Body of pancreas (tissue), 4 donors: ENCODE measurements around the gene ZFP69B. TPM values are rescaled to one million over a fixed set of nuclear protein-coding genes. Genes with fewer than 3 reads are reported as not detected.

Experiments
- ATAC-seq: fragments of 150-250 bp; one replicate; pipeline ENCODE4 v1.9.1; 2016
- DNase-seq, 4 donors: peaks; one replicate each; pipeline ENCODE4 v3.0.0-alpha.2; 2019
- H3K27ac ChIP-seq, 4 donors: fragments of 200-600 bp; sonication (generic); 1 replicate in 3 of 4; 2 replicates in 1 of 4; pipeline versions ENCODE4 v1.5.1 to v1.6.1; 2016 to 2019; ENCODE audit warnings: mild to moderate bottlenecking in 1 of 4, mixed read lengths in 1 of 4, moderate library complexity in 1 of 4
- H3K27me3 ChIP-seq, 2 donors: fragments of 200-600 bp; sonication (generic); one replicate each; pipeline ENCODE4 v1.6.0; 2016; ENCODE audit warnings: mild to moderate bottlenecking in 1 of 2
- H3K36me3 ChIP-seq, 2 donors: fragments of 200-600 bp; sonication (generic); replicated peaks in 1 of 2; 2 replicates each; pipeline ENCODE4 v1.5.1; 2016; ENCODE audit warnings: low read depth in 2 of 2; ENCODE audit not compliant: insufficient read depth in 1 of 2
- H3K4me1 ChIP-seq: fragments of 200-600 bp; sonication (generic); one replicate; pipeline ENCODE4 v1.6.0; 2016
- H3K4me3 ChIP-seq, 2 donors: fragments of 200-600 bp; sonication (generic); 1 replicate in 1 of 2; 2 replicates in 1 of 2; pipeline ENCODE4 v1.5.1; 2016 to 2019
- H3K9me3 ChIP-seq, 3 donors: fragments of 200-600 bp; sonication (generic); 1 replicate in 2 of 3; 2 replicates in 1 of 3; pipeline ENCODE4 v1.5.1; 2016
- POLR2A ChIP-seq, 3 donors: fragments of 450-650 bp; IDR thresholded peaks; one replicate each; pipeline ENCODE4 v1.6.1; 2016; ENCODE audit warnings: antibody characterized with exemption in 3 of 3, mild to moderate bottlenecking in 2 of 3
- WGBS, 2 donors: methylation state at CpG; one replicate each; pipeline ENCODE4 v1.1.5; 2017; 5-methylcytosine and 5-hydroxymethylcytosine counted together
- intact Hi-C: fragments of 100-400 bp; cut with DNase I; formaldehyde crosslinking; loops from one replicate; pipeline ENCODE4 v1.15.1; 2023
- total RNA-seq, 2 donors: library from RNA; depleted of rRNA; stranded (reverse); fragments of >200 nt; gene quantifications; one replicate each; pipeline ENCODE4 v1.1.0, GENCODE V29; 2016
- TF ChIP-seq, protein P1 (sequence below), 7 experiments: fragments of 450-650 bp in 4 of 7; fragments of 200-600 bp in 3 of 7; sonication (generic) in 3 of 7; IDR thresholded peaks; one replicate each; pipeline ENCODE4 v1.5.1; 2016 to 2019; ENCODE audit warnings: antibody characterized with exemption in 7 of 7

The ZFP69B gene
- total RNA-seq, 2 donors from 2014 or later, result 0.66 to 1.8 TPM

DNA sequence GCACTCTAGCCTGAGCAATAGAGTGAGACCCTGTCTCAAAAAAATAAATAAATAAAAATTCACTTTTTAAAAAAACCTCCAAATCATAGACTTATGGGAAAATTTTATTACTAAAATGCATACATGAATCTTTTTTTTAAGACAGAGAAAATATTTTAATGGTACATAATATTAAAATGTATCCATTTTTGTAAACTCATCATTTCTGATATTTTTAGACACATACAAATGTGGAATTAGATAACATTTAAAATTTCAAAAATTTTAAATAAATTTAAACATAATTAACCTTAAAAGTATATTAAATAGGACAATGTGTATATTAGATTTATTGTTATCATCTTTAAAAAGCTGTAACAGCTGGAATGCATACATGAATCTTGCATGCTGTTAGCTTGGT, 42.8 kb upstream of the ZFP69B start:
- Histone ChIP-seq H3K9me3 (no peaks in the 10 kb centered on the region), H3K27me3 (no peaks in the 10 kb centered on the region), H3K36me3 (peaks cover 0 to 9% of the 10 kb centered on the region in 2 donors), H3K4me3 (no peak overlapping the region), H3K27ac (no peak overlapping the region), H3K4me1 (peaks cover 11% of the 10 kb centered on the region)
- DNase-seq (no peak), ATAC-seq (no peak)
- TF ChIP-seq POLR2A (IDR thresholded peaks at IDR 0.05), result no peak
- TF ChIP-seq, protein P1, sequence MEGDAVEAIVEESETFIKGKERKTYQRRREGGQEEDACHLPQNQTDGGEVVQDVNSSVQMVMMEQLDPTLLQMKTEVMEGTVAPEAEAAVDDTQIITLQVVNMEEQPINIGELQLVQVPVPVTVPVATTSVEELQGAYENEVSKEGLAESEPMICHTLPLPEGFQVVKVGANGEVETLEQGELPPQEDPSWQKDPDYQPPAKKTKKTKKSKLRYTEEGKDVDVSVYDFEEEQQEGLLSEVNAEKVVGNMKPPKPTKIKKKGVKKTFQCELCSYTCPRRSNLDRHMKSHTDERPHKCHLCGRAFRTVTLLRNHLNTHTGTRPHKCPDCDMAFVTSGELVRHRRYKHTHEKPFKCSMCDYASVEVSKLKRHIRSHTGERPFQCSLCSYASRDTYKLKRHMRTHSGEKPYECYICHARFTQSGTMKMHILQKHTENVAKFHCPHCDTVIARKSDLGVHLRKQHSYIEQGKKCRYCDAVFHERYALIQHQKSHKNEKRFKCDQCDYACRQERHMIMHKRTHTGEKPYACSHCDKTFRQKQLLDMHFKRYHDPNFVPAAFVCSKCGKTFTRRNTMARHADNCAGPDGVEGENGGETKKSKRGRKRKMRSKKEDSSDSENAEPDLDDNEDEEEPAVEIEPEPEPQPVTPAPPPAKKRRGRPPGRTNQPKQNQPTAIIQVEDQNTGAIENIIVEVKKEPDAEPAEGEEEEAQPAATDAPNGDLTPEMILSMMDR (IDR thresholded peaks at IDR 0.05), result no peak
- intact Hi-C loops, result loop anchor here (10.0 kb wide), 1 partner anchor 53 kb away; no protein-coding TSS in a partner anchor

- WGBS, 2 donors, result 79 to 84% methylated on average over 4 of the region's 4 CpGs
- no peak for ATAC-seq
- no peaks in the 10 kb centered on the region for H3K9me3 ChIP-seq
- no peak overlapping the region for H3K4me3 ChIP-seq
- peaks cover 0 to 16% of the 10 kb centered on the region in 2 donors for H3K36me3 ChIP-seq
- no peak overlapping the region for H3K27ac ChIP-seq
- TF ChIP-seq, protein P1 (IDR thresholded peaks at IDR 0.05), result no peak
- TF ChIP-seq POLR2A (IDR thresholded peaks at IDR 0.05), result no peak
- peaks cover 7% of the 10 kb centered on the region for H3K4me1 ChIP-seq
- DNase-seq, result no peak
- H3K27me3 ChIP-seq, result no peaks in the 10 kb centered on the region
- intact Hi-C loops, result loop anchor here (10.0 kb wide), 1 partner anchor 55 kb away; no protein-coding TSS in a partner anchor
These were observed 40.8 kb upstream of the ZFP69B start for GRCh38 chr1:40409467-40409866.

DNA sequence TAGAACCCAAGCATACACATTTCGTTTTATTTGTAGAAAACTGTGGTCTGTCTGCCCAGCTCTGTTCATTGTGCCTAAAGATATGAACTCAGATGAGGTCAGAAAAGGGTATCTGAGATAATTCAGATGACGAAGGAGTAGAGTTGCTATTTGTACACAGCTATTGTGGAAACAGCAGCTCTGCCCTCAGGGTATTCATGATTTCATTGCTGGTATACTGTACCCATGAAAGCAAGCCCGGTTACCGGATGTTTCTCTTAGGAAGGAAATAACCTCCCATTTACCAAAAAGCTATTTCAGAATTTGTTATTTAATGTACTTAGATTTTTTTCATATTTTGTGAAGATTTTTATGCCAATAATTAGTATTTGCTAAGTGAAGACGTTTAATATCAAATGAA, 39.0 kb upstream of the ZFP69B start:
- no peaks in the 10 kb centered on the region for H3K9me3 ChIP-seq
- WGBS, 2 donors, result 85 to 89% methylated on average over 5 of the region's 5 CpGs
- ATAC-seq (no peak), DNase-seq (no peak)
- no peaks in the 10 kb centered on the region for H3K27me3 ChIP-seq
- no peak for TF ChIP-seq POLR2A (IDR thresholded peaks at IDR 0.05)
- TF ChIP-seq, protein P1 (IDR thresholded peaks at IDR 0.05), result no peak
- intact Hi-C loops, result no loop called here
- peaks cover 0 to 21% of the 10 kb centered on the region in 2 donors for H3K36me3 ChIP-seq
- H3K4me1 ChIP-seq, result no peaks in the 10 kb centered on the region
- no peak overlapping the region for H3K4me3 ChIP-seq
- H3K27ac ChIP-seq, result no peak overlapping the region

- no peak for DNase-seq
- intact Hi-C loops, result no loop called here
- WGBS, 2 donors, result 91 to 96% methylated on average over 2 of the region's 2 CpGs
- no peak for ATAC-seq
- no peak overlapping the region for H3K4me3 ChIP-seq
- TF ChIP-seq POLR2A (IDR thresholded peaks at IDR 0.05), result no peak
- TF ChIP-seq, protein P1 (IDR thresholded peaks at IDR 0.05), result no peak
- H3K36me3 ChIP-seq, result peaks cover 0 to 23% of the 10 kb centered on the region in 2 donors
- no peak overlapping the region for H3K27ac ChIP-seq
- no peaks in the 10 kb centered on the region for H3K4me1 ChIP-seq
- H3K9me3 ChIP-seq, result no peaks in the 10 kb centered on the region
- no peaks in the 10 kb centered on the region for H3K27me3 ChIP-seq
These were observed 38.4 kb upstream of the ZFP69B start for GRCh38 chr1:40411843-40412242.

- no peak for TF ChIP-seq POLR2A (IDR thresholded peaks at IDR 0.05)
- TF ChIP-seq, protein P1 (IDR thresholded peaks at IDR 0.05), result no peak
- Histone ChIP-seq H3K36me3 (peaks cover 0 to 25% of the 10 kb centered on the region in 2 donors), H3K4me1 (no peaks in the 10 kb centered on the region), H3K9me3 (no peaks in the 10 kb centered on the region), H3K27ac (no peak overlapping the region), H3K4me3 (no peak overlapping the region), H3K27me3 (no peaks in the 10 kb centered on the region)
- no peak for ATAC-seq
- intact Hi-C loops, result no loop called here
- no peak for DNase-seq
- 83 to 89% methylated on average over 6 of the region's 6 CpGs for WGBS, 2 donors
These were observed 36.6 kb upstream of the ZFP69B start for GRCh38 chr1:40413527-40414252.
